Trophoblast cell (in vitro differentiated cells and primary cell): Measurements from ENCODE around the gene NAT14.

Source experiments
- DNase-seq, 2 donors: peaks; one replicate each; pipeline ENCODE4 v3.0.0-alpha.2; 2016
- H2AFZ ChIP-seq: 2 replicates; pipeline ENCODE4 v1.6.1; 2013; ENCODE audit warnings: low read length, moderate library complexity, mild to moderate bottlenecking; ENCODE audit not compliant: insufficient read depth, poor library complexity
- H2AK5ac ChIP-seq: 2 replicates; pipeline ENCODE4 v1.6.1; 2013; ENCODE audit warnings: mild to moderate bottlenecking, low read length
- H2BK120ac ChIP-seq: 2 replicates; pipeline ENCODE4 v1.6.1; 2013; ENCODE audit warnings: low read length, mild to moderate bottlenecking, moderate library complexity; ENCODE audit not compliant: insufficient read depth, poor library complexity
- H2BK12ac ChIP-seq: 2 replicates; pipeline ENCODE4 v1.6.1; 2013; ENCODE audit warnings: mild to moderate bottlenecking, low read length, moderate library complexity
- H2BK5ac ChIP-seq: 2 replicates; pipeline ENCODE4 v1.6.1; 2013; ENCODE audit warnings: low read length, low read depth, moderate library complexity, mild to moderate bottlenecking; ENCODE audit not compliant: poor library complexity
- H3K14ac ChIP-seq: 2 replicates; pipeline ENCODE4 v1.6.1; 2013; ENCODE audit warnings: mild to moderate bottlenecking, low read length
- H3K18ac ChIP-seq: 2 replicates; pipeline ENCODE4 v1.6.1; 2013; ENCODE audit warnings: mild to moderate bottlenecking, low read length
- H3K23ac ChIP-seq: 2 replicates; pipeline ENCODE4 v1.6.1; 2013; ENCODE audit warnings: low read length
- H3K27ac ChIP-seq: 2 replicates; pipeline ENCODE4 v1.5.1; 2013; ENCODE audit warnings: low read depth, mild to moderate bottlenecking, inconsistent platforms, low read length, moderate library complexity
- H3K27me3 ChIP-seq: 2 replicates; pipeline ENCODE4 v1.6.1; 2013; ENCODE audit warnings: inconsistent platforms, mild to moderate bottlenecking, low read length, moderate library complexity; ENCODE audit not compliant: insufficient read depth
- H3K36me3 ChIP-seq, 2 experiments: 1 replicate in 1 of 2; 2 replicates in 1 of 2; pipeline ENCODE4 v1.6.1; 2013; ENCODE audit warnings: low read length in 2 of 2, mild to moderate bottlenecking in 2 of 2, moderate library complexity in 1 of 2; ENCODE audit not compliant: insufficient read depth in 2 of 2, control insufficient read depth in 1 of 2
- H3K4ac ChIP-seq: 2 replicates; pipeline ENCODE4 v1.6.1; 2013; ENCODE audit warnings: low read depth, mild to moderate bottlenecking, low read length, moderate library complexity
- H3K4me1 ChIP-seq, 2 experiments: 1 replicate in 1 of 2; 2 replicates in 1 of 2; pipeline ENCODE4 v1.6.1; 2013; ENCODE audit warnings: low read length in 2 of 2, mild to moderate bottlenecking in 2 of 2, moderate library complexity in 1 of 2; ENCODE audit not compliant: insufficient read depth in 2 of 2, control insufficient read depth in 1 of 2
- H3K4me2 ChIP-seq: 2 replicates; pipeline ENCODE4 v1.6.1; 2013; ENCODE audit warnings: inconsistent platforms, mild to moderate bottlenecking, low read length, moderate library complexity
- H3K4me3 ChIP-seq: 2 replicates; pipeline ENCODE4 v1.5.1; 2013; ENCODE audit warnings: mild to moderate bottlenecking, low read depth, low read length, inconsistent platforms
- H3K79me1 ChIP-seq: one replicate; pipeline ENCODE4 v1.6.1; 2013; ENCODE audit warnings: low read length
- H3K79me2 ChIP-seq: 2 replicates; pipeline ENCODE4 v1.6.1; 2013; ENCODE audit warnings: low read length, mild to moderate bottlenecking; ENCODE audit not compliant: control insufficient read depth, insufficient read depth, poor library complexity
- H3K9ac ChIP-seq: 2 replicates; pipeline ENCODE4 v1.6.1; 2013; ENCODE audit warnings: mild to moderate bottlenecking, low read length
- H3K9me3 ChIP-seq: 2 replicates; pipeline ENCODE4 v1.6.1; 2013; ENCODE audit warnings: low read depth, mild to moderate bottlenecking, control low read depth, inconsistent platforms, low read length; ENCODE audit not compliant: insufficient read depth
- H4K12ac ChIP-seq: 2 replicates; pipeline ENCODE4 v1.6.1; 2013; ENCODE audit warnings: low read depth, mild to moderate bottlenecking, low read length, moderate library complexity
- H4K8ac ChIP-seq: 2 replicates; pipeline ENCODE4 v1.6.1; 2013; ENCODE audit warnings: low read depth, mild to moderate bottlenecking, low read length, moderate library complexity
- H4K91ac ChIP-seq: one replicate; pipeline ENCODE4 v1.6.1; 2013; ENCODE audit warnings: low read depth, mild to moderate bottlenecking, low read length, moderate library complexity
- WGBS: extraction: QIAGEN DNeasy Blood & Tissue Kit; methylation state at CpG from one replicate; pipeline ENCODE4 v1.1.7; 2013; ENCODE audit warnings: missing lambda C conversion rate; ENCODE audit not compliant: insufficient read length, insufficient coverage; ENCODE audit errors: extremely low coverage; 5-methylcytosine and 5-hydroxymethylcytosine counted together

NAT14 gene

GRCh38 chr19:55440411-55441105 is 44.4 kb upstream of the NAT14 start:
- H3K27ac ChIP-seq: no peak overlapping the region
- H4K8ac ChIP-seq: no peak overlapping the region
- H3K79me1 ChIP-seq: no peaks in the 10 kb centered on the region
- no peak overlapping the region for H2BK5ac ChIP-seq
- no peak overlapping the region for H3K9ac ChIP-seq
- H3K4me3 ChIP-seq: no peak overlapping the region
- no peak overlapping the region for H3K23ac ChIP-seq
- H4K12ac ChIP-seq: no peak overlapping the region
- H2AFZ ChIP-seq: peak overlapping the region; percentile 8
- H3K4me2 ChIP-seq: no peak overlapping the region
- no peak overlapping the region for H2BK12ac ChIP-seq
- no peak overlapping the region for H2AK5ac ChIP-seq
- H3K79me2 ChIP-seq: no peaks in the 10 kb centered on the region
- no peaks in the 10 kb centered on the region for H3K36me3 ChIP-seq
- H3K18ac ChIP-seq: no peak overlapping the region
- peaks cover 16% of the 10 kb centered on the region for H3K9me3 ChIP-seq
- WGBS: no CpG with 5 or more reads among the region's 39 CpGs
- H3K4ac ChIP-seq: no peak overlapping the region
- peaks cover 51% of the 10 kb centered on the region for H3K27me3 ChIP-seq
- no peak overlapping the region for H2BK120ac ChIP-seq
- H3K4me1 ChIP-seq: no peaks in the 10 kb centered on the region
- no peak overlapping the region for H4K91ac ChIP-seq
- H3K14ac ChIP-seq: no peak overlapping the region
- no peak for DNase-seq

- DNase-seq: no peak
- Histone ChIP-seq H4K12ac (no peak overlapping the region), H4K91ac (no peak overlapping the region), H3K4ac (no peak overlapping the region), H2BK120ac (no peak overlapping the region), H3K18ac (no peak overlapping the region), H3K27ac (no peak overlapping the region), H2AK5ac (no peak overlapping the region), H2BK5ac (no peak overlapping the region), H3K79me2 (no peaks in the 10 kb centered on the region), H3K4me3 (no peak overlapping the region), H3K79me1 (no peaks in the 10 kb centered on the region), H4K8ac (no peak overlapping the region), H3K36me3 (no peaks in the 10 kb centered on the region), H3K4me2 (no peak overlapping the region), H2BK12ac (no peak overlapping the region), H3K4me1 (no peaks in the 10 kb centered on the region), H3K9ac (no peak overlapping the region), H3K27me3 (peaks cover 51% of the 10 kb centered on the region), H2AFZ (no peak overlapping the region), H3K23ac (no peak overlapping the region), H3K9me3 (peaks cover 16% of the 10 kb centered on the region), H3K14ac (no peak overlapping the region)
- no CpG with 5 or more reads among the region's 21 CpGs for WGBS
These were observed 43.7 kb upstream of the NAT14 start for GRCh38 chr19:55441319-55441691.

- no peaks in the 10 kb centered on the region for H3K36me3 ChIP-seq
- no peak overlapping the region for H3K4me3 ChIP-seq
- no peaks in the 10 kb centered on the region for H3K4me1 ChIP-seq
- no peak overlapping the region for H3K27ac ChIP-seq
- H3K4ac ChIP-seq: no peak overlapping the region
- DNase-seq: no peak
- peaks cover 51% of the 10 kb centered on the region for H3K27me3 ChIP-seq
- WGBS: no CpG with 5 or more reads among the region's 39 CpGs
- H2BK120ac ChIP-seq: no peak overlapping the region
- no peak overlapping the region for H2AFZ ChIP-seq
- H3K4me2 ChIP-seq: no peak overlapping the region
- no peak overlapping the region for H3K18ac ChIP-seq
- H2BK5ac ChIP-seq: no peak overlapping the region
- H4K12ac ChIP-seq: no peak overlapping the region
- no peak overlapping the region for H3K14ac ChIP-seq
- H4K8ac ChIP-seq: no peak overlapping the region
- H3K79me1 ChIP-seq: no peaks in the 10 kb centered on the region
- no peak overlapping the region for H2BK12ac ChIP-seq
- no peak overlapping the region for H4K91ac ChIP-seq
- H3K9me3 ChIP-seq: peaks cover 16% of the 10 kb centered on the region
- no peak overlapping the region for H3K23ac ChIP-seq
- H3K9ac ChIP-seq: no peak overlapping the region
- no peak overlapping the region for H2AK5ac ChIP-seq
- no peaks in the 10 kb centered on the region for H3K79me2 ChIP-seq
These were observed 43.2 kb upstream of the NAT14 start for GRCh38 chr19:55441692-55442321.

GRCh38 chr19:55442372-55442961 is 42.5 kb upstream of the NAT14 start:
- no peak for DNase-seq
- no peak overlapping the region for H4K91ac ChIP-seq
- no peaks in the 10 kb centered on the region for H3K4me1 ChIP-seq
- H2AK5ac ChIP-seq: no peak overlapping the region
- H2BK5ac ChIP-seq: no peak overlapping the region
- no peak overlapping the region for H2AFZ ChIP-seq
- peaks cover 51% of the 10 kb centered on the region for H3K27me3 ChIP-seq
- H3K79me2 ChIP-seq: no peaks in the 10 kb centered on the region
- H3K27ac ChIP-seq: no peak overlapping the region
- H3K4me2 ChIP-seq: no peak overlapping the region
- H2BK120ac ChIP-seq: no peak overlapping the region
- H3K4ac ChIP-seq: no peak overlapping the region
- no peak overlapping the region for H4K12ac ChIP-seq
- peaks cover 16% of the 10 kb centered on the region for H3K9me3 ChIP-seq
- no CpG with 5 or more reads among the region's 72 CpGs for WGBS
- H2BK12ac ChIP-seq: no peak overlapping the region
- no peak overlapping the region for H3K4me3 ChIP-seq
- no peaks in the 10 kb centered on the region for H3K79me1 ChIP-seq
- no peak overlapping the region for H3K14ac ChIP-seq
- H3K18ac ChIP-seq: no peak overlapping the region
- H3K36me3 ChIP-seq: no peaks in the 10 kb centered on the region
- no peak overlapping the region for H4K8ac ChIP-seq
- H3K9ac ChIP-seq: no peak overlapping the region
- H3K23ac ChIP-seq: no peak overlapping the region
